Measurements from ENCODE around the gene LARP4B. TPM values are rescaled to one million over a fixed set of nuclear protein-coding genes. Genes with fewer than 3 reads are reported as not detected.

Gene LARP4B
- total and polyA plus RNA-seq, 2 experiments from 2014 or later, result 18.3 to 52.3 TPM

DNA sequence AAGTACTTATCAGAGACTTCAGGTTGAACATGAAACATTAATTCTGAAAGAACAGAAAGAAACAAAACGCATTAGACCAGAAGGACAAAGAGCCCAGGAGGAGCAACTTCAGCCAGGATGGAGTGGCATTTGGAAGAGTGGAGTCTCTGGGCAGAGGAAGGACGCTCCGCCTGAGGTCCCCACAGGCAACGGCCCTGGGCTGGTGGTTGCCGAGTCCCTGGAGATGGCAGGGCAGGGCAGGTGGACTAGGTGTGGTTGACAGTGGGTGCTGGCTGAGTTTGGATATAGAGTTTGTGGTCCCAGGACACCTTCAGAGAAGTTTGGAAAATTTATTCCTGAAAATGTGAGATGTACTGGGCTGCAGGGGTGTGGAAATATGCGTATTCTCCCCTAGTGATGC lies 27.4 kb upstream of the LARP4B start:
- Mint-ChIP-seq H3K4me3 (no peak overlapping the region), H3K36me3 (ENCODE audit: low read depth) (no peaks in the 10 kb centered on the region), H3K27ac (no peak overlapping the region), H3K9me3 (no peaks in the 10 kb centered on the region; the same call in 1 of the 3 replicates), H3K4me1 (peaks cover 5% of the 10 kb centered on the region), H3K27me3 (ENCODE audit: insufficient read depth, low read depth, poor library complexity) (peaks cover 6% of the 10 kb centered on the region)
- Histone ChIP-seq H3K79me2 (replicated peaks; ENCODE audit: insufficient read depth) (no peaks in the 10 kb centered on the region), H3K9me2 (ENCODE audit: insufficient read depth) (no peaks in the 10 kb centered on the region), H3K4me3 (no peak overlapping the region), H3K27ac (ENCODE audit: low read depth) (no peak overlapping the region), H3F3A (replicated peaks; ENCODE audit: low read depth) (no peaks in the 10 kb centered on the region), H3K36me3 (ENCODE audit: insufficient read depth) (no peaks in the 10 kb centered on the region), H3K27me3 (ENCODE audit: insufficient read depth) (no peaks in the 10 kb centered on the region), H2AFZ (no peak overlapping the region), H3K4me2 (no peak overlapping the region), H3K4me1 (ENCODE audit: insufficient read depth) (no peaks in the 10 kb centered on the region), H4K20me1 (replicated peaks; ENCODE audit: insufficient read depth) (no peaks in the 10 kb centered on the region)
- TF ChIP-seq, protein P1, sequence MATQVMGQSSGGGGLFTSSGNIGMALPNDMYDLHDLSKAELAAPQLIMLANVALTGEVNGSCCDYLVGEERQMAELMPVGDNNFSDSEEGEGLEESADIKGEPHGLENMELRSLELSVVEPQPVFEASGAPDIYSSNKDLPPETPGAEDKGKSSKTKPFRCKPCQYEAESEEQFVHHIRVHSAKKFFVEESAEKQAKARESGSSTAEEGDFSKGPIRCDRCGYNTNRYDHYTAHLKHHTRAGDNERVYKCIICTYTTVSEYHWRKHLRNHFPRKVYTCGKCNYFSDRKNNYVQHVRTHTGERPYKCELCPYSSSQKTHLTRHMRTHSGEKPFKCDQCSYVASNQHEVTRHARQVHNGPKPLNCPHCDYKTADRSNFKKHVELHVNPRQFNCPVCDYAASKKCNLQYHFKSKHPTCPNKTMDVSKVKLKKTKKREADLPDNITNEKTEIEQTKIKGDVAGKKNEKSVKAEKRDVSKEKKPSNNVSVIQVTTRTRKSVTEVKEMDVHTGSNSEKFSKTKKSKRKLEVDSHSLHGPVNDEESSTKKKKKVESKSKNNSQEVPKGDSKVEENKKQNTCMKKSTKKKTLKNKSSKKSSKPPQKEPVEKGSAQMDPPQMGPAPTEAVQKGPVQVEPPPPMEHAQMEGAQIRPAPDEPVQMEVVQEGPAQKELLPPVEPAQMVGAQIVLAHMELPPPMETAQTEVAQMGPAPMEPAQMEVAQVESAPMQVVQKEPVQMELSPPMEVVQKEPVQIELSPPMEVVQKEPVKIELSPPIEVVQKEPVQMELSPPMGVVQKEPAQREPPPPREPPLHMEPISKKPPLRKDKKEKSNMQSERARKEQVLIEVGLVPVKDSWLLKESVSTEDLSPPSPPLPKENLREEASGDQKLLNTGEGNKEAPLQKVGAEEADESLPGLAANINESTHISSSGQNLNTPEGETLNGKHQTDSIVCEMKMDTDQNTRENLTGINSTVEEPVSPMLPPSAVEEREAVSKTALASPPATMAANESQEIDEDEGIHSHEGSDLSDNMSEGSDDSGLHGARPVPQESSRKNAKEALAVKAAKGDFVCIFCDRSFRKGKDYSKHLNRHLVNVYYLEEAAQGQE (IDR thresholded peaks at IDR 0.05; ENCODE audit: unreplicated experiment), result no peak
- no peak for TF ChIP-seq ZNF114 (CRISPR knock-in tag; IDR thresholded peaks at IDR 0.05)
- TF ChIP-seq ZNF331 (CRISPR knock-in tag; IDR thresholded peaks at IDR 0.05; ENCODE audit: low read depth), result no peak
- no peak for TF ChIP-seq JUNB (IDR thresholded peaks at IDR 0.05; ENCODE audit: unreplicated experiment)
- ATAC-seq, result no peak
- no peak for DNase-seq (ENCODE audit: low spot score)

DNA sequence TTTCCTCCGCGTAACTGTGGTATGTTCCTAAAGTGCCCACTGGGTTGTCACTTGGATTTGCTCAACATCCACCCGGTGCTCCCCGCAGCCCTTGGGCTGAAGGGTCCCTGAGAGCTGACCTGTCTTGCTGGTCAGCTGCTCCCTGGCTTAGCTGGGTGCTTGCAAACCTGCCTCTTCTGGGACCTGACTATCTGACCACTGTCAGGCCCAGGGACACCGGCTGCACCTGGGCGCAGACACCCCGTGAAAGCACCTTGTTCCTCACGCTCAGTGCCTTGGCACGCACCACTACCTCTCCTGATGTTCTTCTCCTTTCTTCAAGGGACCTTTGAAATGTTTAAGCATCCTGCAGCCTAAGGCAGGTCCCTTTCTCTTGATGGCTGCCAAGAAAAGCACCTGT lies 26.6 kb upstream of the LARP4B start:
- Mint-ChIP-seq H3K27ac (no peak overlapping the region), H3K9me3 (no peaks in the 10 kb centered on the region; the same call in 1 of the 3 replicates), H3K27me3 (ENCODE audit: insufficient read depth, low read depth, poor library complexity) (peaks cover 6% of the 10 kb centered on the region), H3K4me1 (peaks cover 5% of the 10 kb centered on the region), H3K4me3 (no peak overlapping the region), H3K36me3 (ENCODE audit: low read depth) (no peaks in the 10 kb centered on the region)
- Histone ChIP-seq H3K4me1 (ENCODE audit: insufficient read depth) (no peaks in the 10 kb centered on the region), H3K27me3 (ENCODE audit: insufficient read depth) (no peaks in the 10 kb centered on the region), H3F3A (replicated peaks; ENCODE audit: low read depth) (no peaks in the 10 kb centered on the region), H2AFZ (no peak overlapping the region), H3K4me3 (no peak overlapping the region), H3K4me2 (no peak overlapping the region), H3K36me3 (ENCODE audit: insufficient read depth) (no peaks in the 10 kb centered on the region), H3K27ac (ENCODE audit: low read depth) (no peak overlapping the region), H3K79me2 (replicated peaks; ENCODE audit: insufficient read depth) (no peaks in the 10 kb centered on the region), H3K9me2 (ENCODE audit: insufficient read depth) (no peaks in the 10 kb centered on the region), H4K20me1 (replicated peaks; ENCODE audit: insufficient read depth) (no peaks in the 10 kb centered on the region)
- ATAC-seq, result no peak; the same call in 2 of the 3 replicates
- no peak for DNase-seq (ENCODE audit: low spot score)
- TF ChIP-seq, protein P1 (IDR thresholded peaks at IDR 0.05; ENCODE audit: unreplicated experiment), result no peak
- TF ChIP-seq, protein P2, sequence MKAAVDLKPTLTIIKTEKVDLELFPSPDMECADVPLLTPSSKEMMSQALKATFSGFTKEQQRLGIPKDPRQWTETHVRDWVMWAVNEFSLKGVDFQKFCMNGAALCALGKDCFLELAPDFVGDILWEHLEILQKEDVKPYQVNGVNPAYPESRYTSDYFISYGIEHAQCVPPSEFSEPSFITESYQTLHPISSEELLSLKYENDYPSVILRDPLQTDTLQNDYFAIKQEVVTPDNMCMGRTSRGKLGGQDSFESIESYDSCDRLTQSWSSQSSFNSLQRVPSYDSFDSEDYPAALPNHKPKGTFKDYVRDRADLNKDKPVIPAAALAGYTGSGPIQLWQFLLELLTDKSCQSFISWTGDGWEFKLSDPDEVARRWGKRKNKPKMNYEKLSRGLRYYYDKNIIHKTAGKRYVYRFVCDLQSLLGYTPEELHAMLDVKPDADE (IDR thresholded peaks at IDR 0.05), result no peak
- TF ChIP-seq ZNF114 (CRISPR knock-in tag; IDR thresholded peaks at IDR 0.05) (no peak), EZH2 (IDR thresholded peaks at IDR 0.05; ENCODE audit: low read depth, unreplicated experiment) (no peak), JUNB (IDR thresholded peaks at IDR 0.05; ENCODE audit: unreplicated experiment) (no peak), NANOG (IDR thresholded peaks at IDR 0.05; ENCODE audit: borderline replicate concordance) (no peak), STAT1 (IDR thresholded peaks at IDR 0.05; ENCODE audit: unreplicated experiment) (no peak), EZH2phosphoT487 (IDR thresholded peaks at IDR 0.05; ENCODE audit: unreplicated experiment) (no peak), POLR2AphosphoS5 (IDR thresholded peaks at IDR 0.05; ENCODE audit: low read depth) (no peak), CREB1 (CRISPR knock-in tag; IDR thresholded peaks at IDR 0.05; ENCODE audit: low read depth) (no peak)
- TF ChIP-seq, protein P3, sequence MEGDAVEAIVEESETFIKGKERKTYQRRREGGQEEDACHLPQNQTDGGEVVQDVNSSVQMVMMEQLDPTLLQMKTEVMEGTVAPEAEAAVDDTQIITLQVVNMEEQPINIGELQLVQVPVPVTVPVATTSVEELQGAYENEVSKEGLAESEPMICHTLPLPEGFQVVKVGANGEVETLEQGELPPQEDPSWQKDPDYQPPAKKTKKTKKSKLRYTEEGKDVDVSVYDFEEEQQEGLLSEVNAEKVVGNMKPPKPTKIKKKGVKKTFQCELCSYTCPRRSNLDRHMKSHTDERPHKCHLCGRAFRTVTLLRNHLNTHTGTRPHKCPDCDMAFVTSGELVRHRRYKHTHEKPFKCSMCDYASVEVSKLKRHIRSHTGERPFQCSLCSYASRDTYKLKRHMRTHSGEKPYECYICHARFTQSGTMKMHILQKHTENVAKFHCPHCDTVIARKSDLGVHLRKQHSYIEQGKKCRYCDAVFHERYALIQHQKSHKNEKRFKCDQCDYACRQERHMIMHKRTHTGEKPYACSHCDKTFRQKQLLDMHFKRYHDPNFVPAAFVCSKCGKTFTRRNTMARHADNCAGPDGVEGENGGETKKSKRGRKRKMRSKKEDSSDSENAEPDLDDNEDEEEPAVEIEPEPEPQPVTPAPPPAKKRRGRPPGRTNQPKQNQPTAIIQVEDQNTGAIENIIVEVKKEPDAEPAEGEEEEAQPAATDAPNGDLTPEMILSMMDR (conservative IDR thresholded peaks at IDR 0.05; ENCODE audit: low read depth in 2 of 2), result no peak
